Islet precursor cell (in vitro differentiated cells): ENCODE data around the gene PCOLCE2.

ENCODE experiments used
- DNase-seq: peaks from one replicate; pipeline ENCODE4 v3.0.0-alpha.2; 2018

Gene PCOLCE2

DNA sequence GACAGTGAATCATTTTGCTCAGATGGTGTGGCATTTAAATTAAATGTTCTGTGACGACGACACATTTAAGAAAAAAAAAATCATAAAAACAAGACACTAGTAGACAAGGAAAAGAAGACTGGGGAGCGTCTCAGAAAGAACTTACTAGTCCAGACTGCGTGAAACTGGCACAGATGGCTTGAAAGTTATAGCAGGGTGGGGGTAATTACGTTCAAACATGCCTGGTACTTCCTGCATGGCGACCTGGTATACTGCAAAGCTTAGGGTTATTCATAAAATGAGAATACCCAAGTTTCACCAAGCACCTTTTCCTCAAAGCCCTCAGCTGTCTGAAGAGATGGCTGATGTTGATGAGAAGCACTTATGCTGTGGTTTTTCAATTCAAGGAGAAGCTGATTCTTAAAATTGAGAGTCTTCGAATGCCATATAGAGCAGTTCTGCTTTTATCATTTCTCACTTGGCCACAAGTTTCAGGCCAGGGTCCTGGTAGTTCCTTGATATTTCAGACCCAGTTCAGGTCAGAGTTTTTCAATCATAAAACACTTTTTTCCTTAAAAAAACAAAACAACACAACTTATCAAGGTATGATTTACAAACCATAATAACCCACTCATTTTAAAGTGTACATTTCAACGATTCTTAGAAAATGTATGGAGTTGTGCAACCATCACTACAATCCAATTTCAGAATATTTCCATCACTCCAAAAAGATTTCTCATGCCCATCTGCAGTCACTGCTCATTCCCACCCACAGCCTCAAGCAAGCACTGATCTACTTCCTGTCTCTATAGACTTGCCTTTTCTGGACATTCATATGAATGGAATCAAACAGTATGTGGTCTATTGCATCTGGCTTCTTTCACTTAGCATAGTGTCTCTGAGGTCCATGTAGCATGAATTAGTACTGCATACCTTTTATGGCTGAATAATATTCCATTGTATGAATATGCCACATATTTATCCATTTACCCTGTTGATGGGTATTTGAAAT lies 24.7 kb downstream of the PCOLCE2 start:
- no peak for DNase-seq

DNA sequence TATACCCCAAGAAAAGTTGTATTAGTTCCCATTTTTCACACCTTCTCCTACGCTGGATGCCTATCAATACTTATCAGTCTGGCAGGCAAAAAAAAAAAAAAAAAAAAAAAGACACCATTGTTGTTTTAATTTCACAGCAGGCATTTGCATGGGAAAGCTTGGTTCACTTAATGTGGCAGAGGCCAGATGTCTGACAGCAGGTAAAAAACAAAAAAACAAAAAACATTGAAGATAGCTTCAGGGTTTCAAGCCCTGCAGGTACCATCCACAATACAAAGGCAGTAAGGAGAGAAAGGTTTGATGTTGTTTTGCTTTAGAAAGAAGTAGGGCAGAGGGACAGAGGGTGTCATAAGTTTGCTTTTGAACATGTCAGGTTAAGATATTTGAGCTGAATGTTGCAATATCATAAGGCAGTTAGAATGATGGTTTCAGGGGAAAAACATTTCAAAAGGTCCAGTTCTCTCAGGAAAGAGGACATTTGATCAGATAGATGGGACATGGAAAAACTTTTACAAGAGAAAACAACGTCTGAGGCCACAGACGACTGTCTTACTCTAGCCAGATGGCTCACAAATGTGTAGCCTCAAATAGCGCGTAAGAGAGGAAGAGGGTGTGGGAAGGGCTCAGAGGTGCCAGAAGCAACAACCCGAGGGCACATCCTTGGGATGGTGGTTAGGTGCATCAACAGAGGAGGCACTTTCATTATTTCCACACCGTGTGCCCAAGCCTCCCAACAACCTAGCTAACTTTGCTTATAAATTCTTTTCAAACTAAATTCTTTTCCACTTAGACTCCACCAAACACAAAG lies 25.7 kb downstream of the PCOLCE2 start:
- DNase-seq: peak; percentile 66

DNA sequence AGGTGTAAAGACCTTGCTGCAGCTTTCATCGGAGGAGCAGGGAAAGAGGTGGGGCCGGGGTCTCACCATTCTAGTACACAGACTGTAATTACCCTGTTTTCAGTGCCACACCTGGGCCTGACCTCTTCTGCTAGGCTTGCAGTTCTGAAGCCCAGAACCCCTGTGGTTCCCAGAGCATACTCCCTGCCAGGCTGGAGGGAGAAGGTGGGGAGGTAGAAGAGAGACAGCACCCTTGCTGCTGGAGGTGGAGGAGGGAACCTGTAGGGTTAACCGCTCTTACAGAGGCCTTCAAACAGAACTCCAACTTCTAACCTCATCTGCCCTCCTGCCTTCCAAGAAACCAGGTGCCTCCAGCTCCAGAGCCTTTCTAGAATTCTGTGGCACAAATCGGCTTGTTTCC lies 27.0 kb downstream of the PCOLCE2 start:
- no peak for DNase-seq

DNA sequence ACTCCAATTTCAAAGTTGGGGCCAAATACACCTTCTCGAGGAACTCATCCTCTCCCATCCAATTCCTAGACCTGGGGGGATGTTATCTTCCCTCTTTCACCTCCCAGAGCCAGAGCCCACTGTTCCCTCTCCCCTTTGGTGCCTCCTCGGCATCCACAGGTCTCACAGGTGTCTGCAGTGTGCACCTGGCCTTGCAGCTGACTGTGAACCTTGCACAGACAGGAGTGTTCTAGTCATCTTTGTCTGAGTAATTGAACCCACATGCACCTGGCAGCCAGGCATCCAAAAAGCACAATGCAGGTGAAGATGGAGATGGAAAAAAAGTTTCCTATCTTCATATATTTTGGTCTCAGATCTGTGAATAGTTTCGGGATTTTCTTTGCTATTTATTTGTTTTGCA lies 30.8 kb downstream of the PCOLCE2 start:
- DNase-seq: no peak

DNA sequence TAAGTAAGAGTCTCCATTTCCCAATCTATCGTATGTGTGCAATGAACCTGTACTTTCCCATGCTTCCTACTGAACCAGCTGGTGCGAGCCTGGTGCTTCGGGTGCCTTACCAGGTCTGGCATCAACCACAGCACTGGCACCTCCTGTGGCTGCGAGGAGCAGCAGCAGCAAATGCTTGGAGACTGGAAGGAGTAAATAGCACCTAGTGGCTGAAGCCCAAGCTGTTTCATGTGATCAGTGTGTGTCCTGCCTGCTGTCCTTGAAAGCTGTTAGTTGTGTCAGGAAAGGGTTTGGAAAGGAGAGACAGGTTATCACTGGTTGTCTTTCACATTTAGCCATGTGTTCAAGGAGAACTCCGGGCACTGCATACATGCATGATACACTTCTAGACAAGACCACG lies 31.8 kb downstream of the PCOLCE2 start:
- peak; percentile 79 for DNase-seq

DNA sequence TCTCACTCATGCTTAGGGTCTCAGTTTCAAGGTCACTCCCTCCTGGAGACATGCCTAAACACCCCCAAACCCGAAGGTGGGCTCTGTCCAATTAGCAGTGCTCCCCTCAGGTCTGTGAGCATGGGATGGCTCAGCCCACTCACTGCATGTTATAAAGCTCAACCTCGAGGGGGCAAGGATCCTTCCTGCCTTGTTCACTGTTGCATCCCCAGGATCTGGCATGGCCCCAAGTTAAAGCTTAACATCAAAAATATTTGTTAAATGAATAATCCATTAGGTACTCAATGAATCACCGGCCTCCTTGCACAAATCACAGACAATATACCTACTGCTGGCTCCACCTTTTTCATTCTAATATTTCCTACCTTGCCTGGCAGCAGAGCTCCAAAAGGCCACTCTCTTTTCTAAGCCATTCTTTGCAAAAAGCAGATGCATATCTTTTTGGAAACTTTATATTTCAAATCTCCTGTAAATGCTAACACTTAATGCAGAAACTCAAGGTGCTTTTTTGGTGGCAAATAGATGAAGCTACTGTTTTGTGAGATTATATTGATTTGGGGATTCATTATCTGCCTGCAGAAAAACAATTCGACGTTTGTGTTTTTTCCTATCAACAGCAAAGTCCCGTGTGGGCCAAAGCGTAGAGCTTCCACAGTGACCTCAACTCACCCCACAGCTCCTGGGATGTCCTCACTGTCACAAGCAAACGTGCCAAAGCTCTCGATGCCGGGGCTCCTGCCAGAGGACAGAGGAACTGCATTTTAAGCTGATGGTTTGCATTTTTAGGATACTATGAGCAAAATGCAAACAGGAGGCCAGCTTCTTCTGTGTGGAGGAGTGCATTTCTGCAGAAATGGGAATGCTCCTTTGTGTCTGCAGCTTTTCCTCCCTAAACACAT lies 35.4 kb downstream of the PCOLCE2 start:
- no peak for DNase-seq

DNA sequence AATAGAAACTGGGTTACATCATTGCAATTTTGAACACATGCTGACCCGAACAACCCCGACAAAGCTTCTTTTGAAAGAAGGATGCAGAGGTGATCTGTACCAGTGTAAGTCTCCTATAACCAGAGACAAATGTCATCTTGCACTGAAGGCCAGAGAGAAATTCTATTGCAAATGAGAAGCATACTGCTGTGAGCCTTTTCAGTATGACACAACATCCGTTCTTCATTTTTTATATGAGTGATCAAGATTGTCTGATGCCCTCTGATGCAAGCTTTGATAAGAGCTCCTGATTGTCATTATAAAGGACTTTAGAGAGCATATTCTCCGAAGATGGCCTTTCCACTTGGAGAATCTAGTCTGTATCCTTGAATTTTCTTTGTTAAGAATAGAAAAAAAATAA lies 36.9 kb downstream of the PCOLCE2 start:
- no peak for DNase-seq

DNA sequence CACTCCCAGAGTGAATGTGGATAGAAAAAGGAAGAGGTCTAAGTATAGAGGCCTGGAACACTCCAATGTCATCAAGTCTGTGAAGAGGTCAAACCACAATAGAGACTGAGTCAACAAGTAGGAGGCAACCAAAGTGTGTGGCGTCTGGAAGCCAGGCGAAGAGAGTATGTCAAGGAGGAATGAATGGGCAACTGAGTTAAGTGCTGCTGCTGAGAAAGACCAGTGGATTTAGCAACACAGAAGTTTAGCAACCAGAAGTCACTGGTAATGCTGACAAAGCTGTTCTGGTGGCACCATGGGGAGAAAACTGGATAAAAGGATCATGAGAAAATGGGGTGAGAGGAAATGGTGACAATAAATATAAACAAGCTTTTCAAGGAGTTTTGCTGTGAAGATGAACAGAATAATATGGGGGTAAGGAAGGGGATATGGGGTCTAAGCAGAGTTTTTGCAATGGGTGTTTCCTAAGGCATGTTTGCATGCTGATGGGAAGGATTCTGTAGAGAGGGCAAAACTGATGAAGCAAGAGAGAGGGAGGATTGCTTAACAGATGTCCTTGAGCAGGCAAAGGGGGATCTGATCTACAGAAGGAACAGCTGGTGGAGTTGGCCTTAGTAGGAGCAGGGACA lies 38.4 kb downstream of the PCOLCE2 start:
- peak; percentile 93 for DNase-seq

DNA sequence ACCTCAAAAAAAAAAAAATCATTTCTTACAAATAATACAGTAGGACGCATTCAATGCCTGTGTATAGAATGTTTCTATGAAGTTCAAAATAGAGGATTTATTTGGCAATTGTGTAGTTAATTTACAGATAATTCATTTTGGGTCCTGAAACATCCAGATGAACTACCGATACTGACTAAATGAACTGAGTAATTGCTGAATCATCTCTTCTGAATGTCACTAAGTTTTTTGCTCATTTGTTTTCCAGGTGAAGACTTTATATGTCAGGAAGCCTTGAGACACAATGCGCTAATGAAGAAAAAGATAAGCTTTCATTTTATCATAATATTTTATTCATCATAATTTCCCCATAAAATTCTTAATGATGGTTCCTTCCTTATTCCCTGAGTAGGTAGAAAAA lies 39.7 kb downstream of the PCOLCE2 start:
- no peak for DNase-seq

DNA sequence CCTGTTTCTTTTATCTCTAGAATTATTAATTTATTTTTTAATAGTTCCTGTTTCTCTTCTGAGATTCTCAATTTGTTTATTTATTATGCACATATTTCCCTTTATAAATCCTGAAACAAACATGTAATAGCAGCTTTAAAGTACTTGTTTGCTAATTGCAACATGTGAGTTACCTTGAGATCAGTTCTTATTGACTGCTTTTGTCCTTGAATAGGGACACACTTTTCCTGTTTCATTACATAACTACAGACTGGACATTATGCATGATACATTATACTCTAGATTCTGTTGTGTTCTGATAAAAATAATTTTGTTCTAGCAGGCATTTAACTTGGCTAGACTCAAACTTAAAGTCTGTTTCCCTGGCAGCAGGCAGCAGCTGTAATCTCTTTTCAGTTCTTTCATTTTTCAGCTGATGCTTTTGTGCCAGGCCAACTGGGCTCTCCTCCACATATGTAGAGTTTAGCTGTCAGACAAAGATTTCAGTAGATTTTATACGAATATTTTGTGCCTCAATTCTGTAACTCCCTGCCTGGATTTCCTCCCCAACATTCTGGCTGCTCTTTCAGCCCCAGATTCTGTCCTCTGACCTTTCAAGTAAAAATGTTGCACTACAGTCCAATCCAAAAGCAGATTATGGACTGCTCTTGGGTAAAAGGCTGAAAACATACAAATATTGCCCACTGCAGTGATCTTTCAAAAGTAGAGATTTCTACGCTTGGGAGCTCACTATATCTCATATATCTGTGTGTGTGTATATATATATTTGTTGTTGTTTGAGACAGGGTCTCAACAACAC lies 41.9 kb downstream of the PCOLCE2 start:
- DNase-seq: no peak

DNA sequence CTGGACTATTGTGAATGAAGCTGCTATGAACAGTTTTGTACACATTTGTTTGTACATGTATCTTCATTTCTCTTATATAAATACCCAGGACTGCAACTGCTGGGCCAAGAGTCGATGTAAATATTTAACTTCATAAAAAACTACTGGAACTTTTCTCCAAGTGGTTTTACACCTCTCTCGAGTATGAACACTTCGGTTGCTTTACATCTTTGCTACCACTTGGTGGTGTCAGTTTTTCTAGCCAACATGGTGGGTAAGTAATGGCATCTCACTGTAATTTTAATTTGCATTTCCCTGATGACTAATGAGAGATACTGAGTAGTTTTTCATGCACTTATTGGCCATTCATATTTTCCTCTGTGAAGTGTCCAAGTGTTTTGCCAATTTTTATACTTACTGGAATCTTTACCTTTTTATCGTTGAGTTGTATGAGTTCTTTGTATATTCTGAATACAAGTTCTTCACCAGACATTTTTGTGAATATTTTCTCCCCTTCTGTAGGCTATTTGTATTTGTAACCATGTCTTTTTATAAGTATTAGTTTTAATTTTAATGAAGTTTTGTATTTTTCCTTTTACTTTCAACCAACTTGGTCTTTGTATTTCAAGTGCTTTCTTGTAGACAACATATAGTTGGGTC lies 44.4 kb downstream of the PCOLCE2 start:
- DNase-seq: no peak

DNA sequence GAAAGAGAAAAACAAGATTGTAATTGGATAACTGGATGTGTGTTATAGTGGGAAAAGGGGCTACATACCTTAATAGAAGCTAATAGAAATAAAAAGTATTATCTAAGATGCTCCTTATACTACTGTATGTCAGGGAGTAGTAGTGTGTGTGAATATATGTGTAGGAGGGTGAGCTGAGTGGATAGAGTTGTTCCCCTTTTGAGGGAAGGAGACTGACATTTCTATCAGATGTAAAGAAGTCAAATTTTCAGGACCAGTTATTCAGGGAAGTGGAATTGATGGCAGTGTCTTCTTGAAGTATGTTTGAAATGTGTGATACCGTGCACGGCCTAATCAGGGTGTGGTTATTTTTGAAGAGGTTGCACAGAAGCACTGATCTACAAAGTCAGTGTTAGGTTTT lies 49.1 kb downstream of the PCOLCE2 start:
- DNase-seq: no peak

DNA sequence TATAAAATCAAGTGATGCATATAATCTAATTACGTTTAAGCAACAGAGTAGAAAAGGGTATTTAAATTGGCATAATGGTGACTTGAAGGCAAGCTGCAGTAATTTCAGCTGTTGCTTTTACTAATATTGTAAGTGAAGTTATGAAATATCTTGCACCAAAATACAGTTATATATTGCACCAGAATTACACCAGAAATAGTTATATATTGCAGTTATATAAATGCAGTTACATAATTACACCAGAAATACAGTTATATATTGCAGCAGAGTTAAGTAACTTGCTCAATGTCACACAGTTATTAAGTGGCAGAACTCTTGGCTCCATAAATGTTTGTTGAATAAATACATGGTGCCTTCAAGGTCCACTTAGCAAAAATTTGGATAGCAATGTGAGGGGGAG lies 51.4 kb downstream of the PCOLCE2 start:
- no peak for DNase-seq

DNA sequence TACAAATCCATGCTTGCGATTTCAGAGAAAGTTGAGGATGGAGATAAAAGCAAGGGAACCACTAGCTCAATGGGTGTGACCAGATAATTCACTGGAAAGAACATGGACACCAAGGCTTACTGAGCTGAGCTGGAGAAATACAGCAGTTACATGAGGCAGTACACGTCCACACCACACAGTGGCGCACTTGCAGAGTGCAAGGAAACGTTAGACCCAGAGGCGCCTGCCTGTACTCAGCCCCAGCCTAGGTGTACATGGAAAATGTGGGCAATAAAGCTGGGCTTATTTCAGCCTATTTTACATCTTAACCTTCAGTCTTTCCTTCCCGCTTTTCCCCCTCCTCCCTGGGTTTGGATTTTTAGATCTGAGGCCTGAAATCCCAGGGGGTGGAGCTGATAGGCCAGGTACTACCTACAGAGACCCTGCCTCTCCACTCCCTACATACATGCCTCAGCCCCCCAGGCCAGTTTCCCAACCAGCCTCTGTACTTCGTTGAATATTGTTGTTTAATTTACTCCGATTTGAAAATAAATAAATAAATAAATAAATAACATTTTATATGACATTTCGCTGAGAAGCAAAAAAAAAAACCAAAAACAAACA lies 60.1 kb downstream of the PCOLCE2 start:
- DNase-seq: peak; percentile 89

DNA sequence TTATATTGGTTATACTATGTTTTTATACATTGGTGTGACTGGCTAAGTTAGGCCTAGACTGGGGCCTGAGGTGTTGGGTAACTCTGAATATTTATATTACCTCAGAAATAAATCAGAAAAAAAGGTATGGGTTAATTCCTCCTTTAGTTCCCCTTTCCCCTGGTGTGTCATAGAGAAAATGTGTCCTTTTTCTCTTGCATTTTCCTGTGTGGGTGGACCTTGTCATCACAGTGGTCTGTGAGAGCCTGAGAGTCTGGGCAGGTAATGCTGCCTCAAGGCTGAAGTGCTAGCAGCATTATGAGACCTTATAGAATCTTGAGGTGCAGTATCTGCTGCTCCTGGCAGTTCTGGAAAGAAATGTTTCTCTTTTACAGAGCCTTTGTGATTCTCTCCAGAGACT lies 69.7 kb downstream of the PCOLCE2 start:
- no peak for DNase-seq

DNA sequence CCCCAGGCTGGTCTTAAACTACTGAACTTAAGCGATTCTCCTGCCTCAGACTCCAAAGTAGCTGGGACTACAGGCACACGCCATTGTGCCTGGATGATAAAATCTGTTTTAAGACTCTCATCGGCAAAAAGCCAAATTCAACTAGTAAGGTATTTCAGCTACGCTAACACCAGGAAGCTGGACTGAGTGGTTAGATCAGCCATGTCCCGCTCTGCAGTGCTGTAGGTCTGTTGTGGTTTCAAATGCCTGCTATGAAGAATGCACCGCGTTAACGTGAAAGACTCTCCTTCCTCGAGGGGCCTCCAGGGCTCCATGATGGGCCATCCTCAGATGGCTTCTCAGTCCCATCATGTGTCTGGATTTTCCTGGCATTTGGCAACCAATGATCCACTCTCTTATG lies 70.2 kb downstream of the PCOLCE2 start:
- DNase-seq: no peak

DNA sequence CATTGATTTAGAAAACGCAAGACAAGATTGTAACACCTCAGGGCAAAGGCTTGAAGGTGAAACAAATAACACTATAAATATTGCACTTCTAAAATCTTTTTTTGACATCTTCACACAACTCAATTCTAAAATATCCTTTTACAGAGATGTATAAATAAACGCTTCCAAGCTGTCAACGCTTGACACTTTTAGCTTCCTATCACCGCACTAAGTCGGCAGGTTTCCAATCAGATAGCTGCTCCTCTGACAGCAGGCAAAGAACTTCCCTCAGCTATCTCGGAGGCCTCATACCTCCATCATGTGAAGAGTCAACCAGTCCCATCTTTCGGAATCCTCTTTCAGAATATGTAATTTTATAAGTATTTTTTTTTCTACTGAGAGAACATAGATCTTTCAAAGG lies 71.0 kb downstream of the PCOLCE2 start:
- no peak for DNase-seq

DNA sequence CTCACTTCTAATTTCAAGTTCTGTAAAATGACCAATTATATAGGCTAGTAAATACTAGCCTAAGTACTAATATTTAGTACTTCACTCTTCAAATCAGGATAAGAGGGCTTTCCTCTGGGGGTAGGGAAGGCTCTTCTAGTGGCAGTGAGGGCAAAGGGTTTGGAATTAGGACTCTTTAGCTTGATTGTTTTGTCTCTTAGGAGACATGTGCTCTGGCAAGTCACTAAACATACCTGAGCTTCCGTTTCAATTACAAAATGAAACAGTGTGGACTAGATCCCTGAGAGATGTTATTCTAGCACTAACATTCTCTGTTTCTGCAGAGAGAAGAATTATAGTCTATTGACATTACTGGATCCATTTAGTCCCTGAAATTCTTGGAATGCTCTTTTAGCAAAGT lies 71.5 kb downstream of the PCOLCE2 start:
- DNase-seq: no peak

DNA sequence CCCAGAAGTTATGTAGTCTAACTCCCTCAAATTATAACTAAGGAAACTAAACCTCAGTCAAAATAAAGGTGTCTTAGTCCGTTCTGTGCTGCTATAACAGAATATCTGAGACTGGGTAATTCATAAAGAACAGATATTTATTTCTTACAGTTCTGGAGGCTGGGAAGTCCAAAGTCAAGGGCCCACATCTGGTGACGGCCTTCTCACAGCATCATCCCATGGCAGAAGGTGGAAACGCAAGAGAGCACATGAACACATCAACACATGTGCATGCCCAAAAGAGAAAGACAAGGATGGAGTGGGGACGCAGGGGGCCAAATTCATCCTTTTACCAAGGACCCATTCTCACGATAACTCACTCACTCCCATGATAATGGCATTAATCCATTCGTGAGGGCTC lies 73.1 kb downstream of the PCOLCE2 start:
- DNase-seq: no peak

DNA sequence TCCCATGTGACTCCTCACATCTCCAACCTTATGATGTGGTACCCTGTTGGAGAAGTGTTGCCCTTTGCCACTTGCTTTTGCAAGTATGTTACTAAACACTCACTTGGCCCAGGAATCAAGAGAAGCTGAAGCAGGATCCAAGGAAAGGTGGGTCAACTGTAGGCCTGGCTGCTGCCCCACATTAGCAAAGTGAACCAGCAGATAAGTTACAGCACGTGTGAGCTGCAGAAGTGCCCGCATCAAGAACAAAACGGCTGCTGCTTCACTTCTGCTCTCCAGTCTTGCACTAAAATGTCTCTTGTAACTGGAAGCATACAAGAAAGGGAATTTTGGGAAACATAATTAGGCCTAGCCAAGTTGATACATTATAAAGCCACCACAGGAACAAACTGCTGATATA lies 79.6 kb downstream of the PCOLCE2 start:
- DNase-seq: no peak
